Type B pancreatic cell (in vitro differentiated cells): ENCODE data around the gene OR7D2. TPM values are rescaled to one million over a fixed set of nuclear protein-coding genes. Genes with fewer than 3 reads are reported as not detected.

ENCODE experiments used
- DNase-seq: peaks from one replicate; pipeline ENCODE4 v3.0.0; 2021; ENCODE audit warnings: mixed read lengths; ENCODE audit not compliant: unreplicated experiment; ENCODE audit errors: extremely low spot score
- H3K27ac Mint-ChIP-seq: 2 replicates; pipeline ENCODE4 v1.8.0; 2021; ENCODE audit warnings: mild to moderate bottlenecking, mixed read lengths
- H3K27me3 Mint-ChIP-seq: 2 replicates; pipeline ENCODE4 v1.8.0; 2021; ENCODE audit warnings: mixed read lengths
- H3K36me3 Mint-ChIP-seq: 2 replicates; pipeline ENCODE4 v1.8.0; 2021; ENCODE audit warnings: mixed read lengths
- H3K4me1 Mint-ChIP-seq: one replicate; pipeline ENCODE4 v1.8.0; 2021; ENCODE audit warnings: mixed read lengths; ENCODE audit not compliant: unreplicated experiment
- H3K4me3 Mint-ChIP-seq: 2 replicates; pipeline ENCODE4 v1.8.0; 2021; ENCODE audit warnings: mild to moderate bottlenecking, mixed read lengths
- H3K9me3 Mint-ChIP-seq: 2 replicates; pipeline ENCODE4 v1.8.0; 2021; ENCODE audit warnings: mixed read lengths
- CTCF ChIP-seq: fragments of 200-600 bp; sonication (generic); conservative IDR thresholded peaks from 2 replicates; pipeline ENCODE4 v1.5.0; 2021; ENCODE audit warnings: antibody characterized with exemption, mild to moderate bottlenecking
- total RNA-seq: library from RNA; stranded (reverse); gene quantifications from 2 replicates; pipeline ENCODE4 v1.2.1, GENCODE V29; 2021; ENCODE audit warnings: low replicate concordance

The OR7D2 gene
- total RNA-seq, 1 donor from 2014 or later: 1.3 TPM

DNA sequence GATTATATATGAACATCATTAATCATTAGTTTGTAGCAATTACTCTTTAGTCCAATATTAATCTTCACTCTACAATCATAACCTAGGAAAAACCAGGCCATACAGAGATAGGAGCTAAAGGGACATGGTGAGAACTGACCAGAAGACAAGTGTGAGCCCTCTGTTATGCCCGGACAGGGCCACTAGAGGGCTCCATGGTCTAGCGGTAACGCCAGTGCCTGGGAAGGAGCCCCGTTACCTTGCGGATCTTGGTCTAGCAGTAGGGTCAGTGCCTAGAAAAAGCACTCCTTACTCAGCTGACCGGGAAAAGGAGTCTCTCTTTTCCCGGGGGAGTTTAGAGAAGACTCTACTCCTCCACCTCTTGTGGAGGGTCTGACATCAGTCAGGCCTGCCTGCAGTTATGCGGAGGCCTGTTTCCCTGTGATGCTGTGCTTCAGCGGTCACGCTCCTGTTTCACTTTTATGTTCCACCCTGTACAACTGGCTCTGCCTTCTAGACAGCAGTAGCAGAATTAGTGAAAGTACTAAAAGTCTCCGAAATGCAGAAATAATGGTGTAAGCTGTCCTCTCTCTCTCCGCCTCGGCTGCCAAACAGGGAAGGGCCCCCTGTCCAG lies 26.8 kb downstream of the OR7D2 start:
- H3K27ac Mint-ChIP-seq: no peak overlapping the region
- no peaks in the 10 kb centered on the region for H3K27me3 Mint-ChIP-seq
- no peaks in the 10 kb centered on the region for H3K4me1 Mint-ChIP-seq
- H3K9me3 Mint-ChIP-seq: no peaks in the 10 kb centered on the region
- no peaks in the 10 kb centered on the region for H3K36me3 Mint-ChIP-seq
- no peak overlapping the region for H3K4me3 Mint-ChIP-seq
- peak; percentile 94 for TF ChIP-seq CTCF
- DNase-seq: peak; percentile 78

- no peak for TF ChIP-seq CTCF
- Mint-ChIP-seq H3K9me3 (peaks cover 6% of the 10 kb centered on the region), H3K27me3 (no peaks in the 10 kb centered on the region), H3K27ac (no peak within 1 kb of the TSS), H3K4me3 (no peak within 1 kb of the TSS), H3K36me3 (no peaks in the 10 kb centered on the region), H3K4me1 (no peaks in the 10 kb centered on the region)
- no peak for DNase-seq
Measured at GRCh38 chr19:9219489-9219888, 40.7 kb downstream of the OR7D2 start, which contains the start of gene OR7D4. Gene OR7D4, minus strand, starts transcription at chr19:9219589. Its CDS starts 4,752 bp downstream, at chr19:9214837.

Other genes with a start within 250 kb of the OR7D2 start
- 119 and 342 TPM in 2 replicates for gene MUC16, start 168.6 kb upstream of the OR7D2 start, total RNA-seq
- 0.31 TPM in 1 of 2 replicates, not detected in the other for gene OR1M1, start 91.9 kb upstream of the OR7D2 start, total RNA-seq
- 0.10 TPM in 1 of 2 replicates, not detected in the other for gene OR7G2, start 71.5 kb upstream of the OR7D2 start, total RNA-seq
- not detected in 2 replicates for gene OR7G1, start 63.2 kb upstream of the OR7D2 start, total RNA-seq
- gene OR7G3, start 52.0 kb upstream of the OR7D2 start, total RNA-seq: not detected in 2 replicates
- gene ZNF317, start 38.6 kb upstream of the OR7D2 start, total RNA-seq: 40.3 and 40.5 TPM in 2 replicates
- not detected in 2 replicates for gene OR7D4, start 40.6 kb downstream of the OR7D2 start, total RNA-seq
- gene OR7E24, start 72.0 kb downstream of the OR7D2 start, total RNA-seq: not detected in 2 replicates
- gene ZNF699, start 130.9 kb downstream of the OR7D2 start, total RNA-seq: 6.0 and 7.3 TPM in 2 replicates
- gene ZNF559, start 145.2 kb downstream of the OR7D2 start, total RNA-seq: 19.6 and 33.2 TPM in 2 replicates
- gene ZNF177, start 184.0 kb downstream of the OR7D2 start, total RNA-seq: 4.1 and 10.6 TPM in 2 replicates